NCI-H146 (cell line): ENCODE results near the gene TBX3.

ENCODE experiments used
- DNase-seq: peaks from one replicate; lab custom pipeline; 2025; lab: John Stamatoyannopoulos, UW

TBX3 gene

GRCh38 chr12:114696443-114697242 lies 12.7 kb upstream of the TBX3 start:
- DNase-seq, result no peak

- DNase-seq, result no peak
Observed at GRCh38 chr12:114695305-114695592, 11.3 kb upstream of the TBX3 start.

- DNase-seq, result no peak
Observed at GRCh38 chr12:114694436-114695304, 10.7 kb upstream of the TBX3 start.

GRCh38 chr12:114693532-114693931 lies 9.6 kb upstream of the TBX3 start:
- DNase-seq, result no peak

GRCh38 chr12:114693059-114693531 lies 9.1 kb upstream of the TBX3 start:
- no peak for DNase-seq

GRCh38 chr12:114692186-114693058 lies 8.4 kb upstream of the TBX3 start:
- no peak for DNase-seq

- no peak for DNase-seq
Observed at GRCh38 chr12:114691763-114692185, 7.8 kb upstream of the TBX3 start.

- DNase-seq, result no peak
Observed at GRCh38 chr12:114691196-114691595, 7.2 kb upstream of the TBX3 start.

GRCh38 chr12:114690267-114691135 lies 6.5 kb upstream of the TBX3 start:
- no peak for DNase-seq

GRCh38 chr12:114689075-114689994 lies 5.4 kb upstream of the TBX3 start:
- DNase-seq, result no peak

- DNase-seq, result no peak
Observed at GRCh38 chr12:114688256-114688845, 4.4 kb upstream of the TBX3 start.

- no peak for DNase-seq
Observed at GRCh38 chr12:114687802-114688201, 3.8 kb upstream of the TBX3 start.

- DNase-seq, result no peak
Observed at GRCh38 chr12:114686773-114687500, 3.0 kb upstream of the TBX3 start.

- DNase-seq, result no peak
Observed at GRCh38 chr12:114686426-114686772, 2.4 kb upstream of the TBX3 start.

GRCh38 chr12:114685869-114686268 lies 1.9 kb upstream of the TBX3 start:
- DNase-seq, result no peak

GRCh38 chr12:114685320-114685781 lies 1.4 kb upstream of the TBX3 start:
- no peak for DNase-seq

- DNase-seq, result no peak
Observed at GRCh38 chr12:114684870-114685273, 897 bp upstream of the TBX3 start.

- DNase-seq, result no peak
Observed at GRCh38 chr12:114683709-114684097, 272 bp downstream of the TBX3 start.
